ENCODE data around the gene CFLAR. TPM values are rescaled to one million over a fixed set of nuclear protein-coding genes. Genes with fewer than 3 reads are reported as not detected.

Gene CFLAR
- total and polyA plus RNA-seq, 4 donors: 24.4 to 169 (median 45.5) TPM

GRCh38 chr2:201108341-201108740 is 7.6 kb upstream of the CFLAR start:
- 95% methylated on average over 2 of the region's 2 CpGs for WGBS
- Histone ChIP-seq H3K9ac (ENCODE audit: low read depth in 1 of 2, low read length in 2 of 2) (no peak overlapping the region), H3K9me3 (ENCODE audit: control insufficient read depth in 4 of 4, low read length in 3 of 4) (no peaks in the 10 kb centered on the region), H3K27ac (ENCODE audit: low read depth in 1 of 2, low read length in 2 of 2) (no peak overlapping the region), H3K4me3 (ENCODE audit: low read depth in 1 of 3, low read length in 3 of 3) (no peak overlapping the region), H3K4me1 (ENCODE audit: control insufficient read depth in 4 of 4, insufficient read depth in 4 of 4, low read length in 3 of 4) (no peaks in the 10 kb centered on the region), H3K36me3 (ENCODE audit: control insufficient read depth in 4 of 4, insufficient read depth in 3 of 4, low read depth in 1 of 4, low read length in 3 of 4) (no peaks in the 10 kb centered on the region), H3K27me3 (ENCODE audit: control insufficient read depth in 4 of 4, insufficient read depth in 4 of 4, low read length in 3 of 4) (no peaks in the 10 kb centered on the region)
- no peak for TF ChIP-seq YY1 (IDR thresholded peaks at IDR 0.05)
- no peak for TF ChIP-seq CTCF (IDR thresholded peaks at IDR 0.05; ENCODE audit: low read depth, low read length, missing input control)
- no peak for TF ChIP-seq HNF4A (conservative IDR thresholded peaks at IDR 0.05)
- DNase-seq (ENCODE audit: low spot score): no peak

- no peak overlapping the region for H3K27ac ChIP-seq (ENCODE audit: low read depth in 1 of 2, low read length in 2 of 2)
- 94% methylated on average over 4 of the region's 4 CpGs for WGBS
- no peaks in the 10 kb centered on the region for H3K9me3 ChIP-seq (ENCODE audit: control insufficient read depth in 4 of 4, low read length in 3 of 4)
- H3K9ac ChIP-seq (ENCODE audit: low read depth in 1 of 2, low read length in 2 of 2): no peak overlapping the region
- H3K36me3 ChIP-seq (ENCODE audit: control insufficient read depth in 4 of 4, insufficient read depth in 3 of 4, low read depth in 1 of 4, low read length in 3 of 4): no peaks in the 10 kb centered on the region
- H3K4me1 ChIP-seq (ENCODE audit: control insufficient read depth in 4 of 4, insufficient read depth in 4 of 4, low read length in 3 of 4): peaks cover 0 to 2% (median under 1%) of the 10 kb centered on the region in 4 donors
- H3K4me3 ChIP-seq (ENCODE audit: low read depth in 1 of 3, low read length in 3 of 3): no peak overlapping the region
- H3K27me3 ChIP-seq (ENCODE audit: control insufficient read depth in 4 of 4, insufficient read depth in 4 of 4, low read length in 3 of 4): no peaks in the 10 kb centered on the region
- DNase-seq (ENCODE audit: low spot score): no peak
- TF ChIP-seq ATF3 (IDR thresholded peaks at IDR 0.05) (no peak), RXRA (IDR thresholded peaks at IDR 0.05) (no peak), MAX (IDR thresholded peaks at IDR 0.05) (no peak), YY1 (IDR thresholded peaks at IDR 0.05) (no peak)
Observed at GRCh38 chr2:201109186-201109585, 6.8 kb upstream of the CFLAR start.

- Histone ChIP-seq H3K9ac (ENCODE audit: low read depth in 1 of 2, low read length in 2 of 2) (no peak overlapping the region), H3K27ac (ENCODE audit: low read depth in 1 of 2, low read length in 2 of 2) (no peak overlapping the region), H3K4me3 (ENCODE audit: low read depth in 1 of 3, low read length in 3 of 3) (no peak overlapping the region), H3K9me3 (ENCODE audit: control insufficient read depth in 4 of 4, low read length in 3 of 4) (no peaks in the 10 kb centered on the region), H3K36me3 (ENCODE audit: control insufficient read depth in 4 of 4, insufficient read depth in 3 of 4, low read depth in 1 of 4, low read length in 3 of 4) (no peaks in the 10 kb centered on the region), H3K4me1 (ENCODE audit: control insufficient read depth in 4 of 4, insufficient read depth in 4 of 4, low read length in 3 of 4) (peaks cover 0 to 9% (median 7%) of the 10 kb centered on the region in 4 donors), H3K27me3 (ENCODE audit: control insufficient read depth in 4 of 4, insufficient read depth in 4 of 4, low read length in 3 of 4) (no peaks in the 10 kb centered on the region)
- TF ChIP-seq RAD21 (IDR thresholded peaks at IDR 0.05): no peak
- no peak for DNase-seq (ENCODE audit: low spot score)
Observed at GRCh38 chr2:201110615-201111014, 5.3 kb upstream of the CFLAR start.

- H3K4me1 ChIP-seq (ENCODE audit: control insufficient read depth in 4 of 4, insufficient read depth in 4 of 4, low read length in 3 of 4): peaks cover 0 to 9% (median 7%) of the 10 kb centered on the region in 4 donors
- no peak overlapping the region for H3K9ac ChIP-seq (ENCODE audit: low read depth in 1 of 2, low read length in 2 of 2)
- no peaks in the 10 kb centered on the region for H3K27me3 ChIP-seq (ENCODE audit: control insufficient read depth in 4 of 4, insufficient read depth in 4 of 4, low read length in 3 of 4)
- H3K9me3 ChIP-seq (ENCODE audit: control insufficient read depth in 4 of 4, low read length in 3 of 4): no peaks in the 10 kb centered on the region
- TF ChIP-seq EGR1 (IDR thresholded peaks at IDR 0.05; ENCODE audit: low read depth in 2 of 2): no peak
- no peak overlapping the region for H3K27ac ChIP-seq (ENCODE audit: low read depth in 1 of 2, low read length in 2 of 2)
- H3K36me3 ChIP-seq (ENCODE audit: control insufficient read depth in 4 of 4, insufficient read depth in 3 of 4, low read depth in 1 of 4, low read length in 3 of 4): no peaks in the 10 kb centered on the region
- WGBS: 99% methylated on average over 3 of the region's 3 CpGs
- no peak overlapping the region for H3K4me3 ChIP-seq (ENCODE audit: low read depth in 1 of 3, low read length in 3 of 3)
- no peak for DNase-seq (ENCODE audit: low spot score)
Observed at GRCh38 chr2:201111096-201111495, 4.9 kb upstream of the CFLAR start.
